ENCODE data around the gene GRIK4.

Gene GRIK4

DNA sequence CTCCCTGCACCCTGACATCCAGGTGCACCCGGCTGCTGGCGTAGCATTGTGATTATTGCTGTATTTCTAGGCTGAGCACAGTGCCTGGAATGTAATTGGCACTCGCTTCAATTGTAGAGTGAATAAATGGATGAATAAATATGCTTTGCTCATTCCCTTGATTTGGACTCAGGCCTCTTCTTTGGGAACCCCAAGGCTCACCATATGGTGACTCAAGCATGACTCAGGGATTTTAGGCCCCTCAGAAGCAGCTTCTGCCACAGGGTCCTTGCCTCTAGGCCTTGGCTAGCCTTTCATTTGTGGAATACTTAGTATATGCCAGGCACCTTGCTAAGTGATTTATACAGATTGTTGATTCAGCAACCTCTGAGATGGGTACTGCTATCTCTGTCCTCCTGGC, 78.9 kb downstream of the GRIK4 start:
- DNase-seq (ENCODE audit: extremely low read depth, low read depth) = no peak
- TF ChIP-seq, protein P1, sequence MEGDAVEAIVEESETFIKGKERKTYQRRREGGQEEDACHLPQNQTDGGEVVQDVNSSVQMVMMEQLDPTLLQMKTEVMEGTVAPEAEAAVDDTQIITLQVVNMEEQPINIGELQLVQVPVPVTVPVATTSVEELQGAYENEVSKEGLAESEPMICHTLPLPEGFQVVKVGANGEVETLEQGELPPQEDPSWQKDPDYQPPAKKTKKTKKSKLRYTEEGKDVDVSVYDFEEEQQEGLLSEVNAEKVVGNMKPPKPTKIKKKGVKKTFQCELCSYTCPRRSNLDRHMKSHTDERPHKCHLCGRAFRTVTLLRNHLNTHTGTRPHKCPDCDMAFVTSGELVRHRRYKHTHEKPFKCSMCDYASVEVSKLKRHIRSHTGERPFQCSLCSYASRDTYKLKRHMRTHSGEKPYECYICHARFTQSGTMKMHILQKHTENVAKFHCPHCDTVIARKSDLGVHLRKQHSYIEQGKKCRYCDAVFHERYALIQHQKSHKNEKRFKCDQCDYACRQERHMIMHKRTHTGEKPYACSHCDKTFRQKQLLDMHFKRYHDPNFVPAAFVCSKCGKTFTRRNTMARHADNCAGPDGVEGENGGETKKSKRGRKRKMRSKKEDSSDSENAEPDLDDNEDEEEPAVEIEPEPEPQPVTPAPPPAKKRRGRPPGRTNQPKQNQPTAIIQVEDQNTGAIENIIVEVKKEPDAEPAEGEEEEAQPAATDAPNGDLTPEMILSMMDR (IDR thresholded peaks at IDR 0.05; ENCODE audit: low read depth, low read length) = no peak

DNA sequence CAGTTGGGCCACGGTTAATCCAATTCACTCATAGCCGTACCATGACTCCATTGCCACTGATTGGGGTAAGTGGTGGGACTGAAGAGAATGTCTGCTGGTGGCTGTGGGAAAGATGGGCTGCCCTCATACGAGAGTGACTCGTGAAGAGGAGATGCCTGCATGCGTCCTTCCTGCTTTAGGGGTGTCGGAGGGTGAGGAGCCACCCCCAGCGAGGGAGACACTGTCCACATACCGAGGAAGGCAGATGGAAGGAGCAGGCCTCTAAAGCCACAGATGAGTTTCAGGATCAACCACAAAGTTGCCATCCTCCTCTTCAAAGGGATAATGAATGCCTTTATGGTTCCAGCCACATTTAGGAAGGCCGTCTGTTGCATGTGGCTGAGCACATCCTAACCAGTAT, 83.2 kb downstream of the GRIK4 start:
- TF ChIP-seq, protein P1 (IDR thresholded peaks at IDR 0.05; ENCODE audit: low read depth, low read length) = no peak
- DNase-seq (ENCODE audit: extremely low read depth, low read depth) = no peak

DNA sequence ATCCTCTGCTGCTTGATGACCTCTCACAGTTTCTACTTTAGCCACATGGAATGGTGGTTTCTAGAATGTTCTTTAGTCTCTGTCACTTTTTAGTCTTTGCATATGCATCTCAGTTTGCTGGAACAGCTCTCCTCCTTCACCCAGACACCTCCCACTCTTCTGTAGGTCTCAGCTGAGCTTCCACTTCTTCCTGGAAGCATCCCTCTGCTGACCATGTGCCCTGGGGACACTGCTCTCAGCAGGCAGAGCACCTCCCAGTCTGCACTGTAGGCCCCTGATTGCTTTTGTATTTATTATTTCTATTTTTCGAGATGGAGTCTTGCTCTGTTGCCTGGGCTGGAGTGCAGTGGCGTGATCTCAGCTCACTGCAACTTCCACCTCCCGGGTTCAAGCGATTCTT, 84.0 kb downstream of the GRIK4 start:
- no peak for DNase-seq (ENCODE audit: extremely low read depth, low read depth)
- TF ChIP-seq, protein P1 (IDR thresholded peaks at IDR 0.05; ENCODE audit: low read depth, low read length) = no peak

DNA sequence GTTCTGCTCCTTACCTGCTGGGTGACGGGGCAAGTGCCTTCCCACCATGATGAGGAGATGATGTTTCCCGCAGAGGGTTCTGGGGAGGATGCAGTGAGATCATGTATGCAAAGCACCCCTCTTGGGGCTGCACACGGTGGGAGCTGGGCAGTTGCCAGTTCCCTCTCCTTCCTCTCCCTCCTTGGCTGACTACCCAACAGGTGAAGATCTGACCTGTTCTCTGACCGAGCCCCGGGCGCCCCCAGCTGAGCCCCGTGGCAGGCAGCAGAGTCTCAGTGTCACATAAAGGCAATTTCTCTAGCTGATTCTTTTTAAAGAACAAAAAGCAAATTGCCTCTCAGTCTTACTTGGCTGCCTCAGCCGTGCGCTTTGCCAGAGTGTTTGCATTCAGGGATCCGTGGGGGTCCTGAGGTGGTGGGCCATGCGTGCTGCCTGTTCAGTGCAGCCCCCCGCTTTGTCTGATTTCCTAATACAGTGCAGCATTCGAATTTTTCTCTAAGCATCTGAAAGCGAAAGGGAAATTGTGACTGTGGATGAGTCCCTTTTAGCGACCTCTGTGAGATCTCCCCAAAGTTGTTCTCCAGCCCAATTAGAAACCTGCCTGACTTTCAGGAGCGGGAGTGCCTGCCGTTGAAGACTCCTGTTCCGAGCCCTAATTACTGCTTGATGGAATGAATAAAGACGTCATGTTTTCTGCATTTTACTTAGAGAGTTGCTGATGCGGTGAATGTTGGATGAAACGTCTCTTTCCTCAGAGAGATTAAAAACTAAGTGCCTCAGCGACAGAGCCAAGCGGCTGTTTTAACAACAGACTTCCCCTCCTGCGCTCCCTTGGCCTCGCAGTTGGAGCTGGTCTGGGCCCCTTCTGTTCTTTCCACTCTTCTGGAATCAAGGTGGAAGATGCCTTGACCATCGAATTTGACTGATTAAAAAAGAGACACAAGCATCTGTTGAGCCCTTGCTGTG, 86.0 kb downstream of the GRIK4 start:
- TF ChIP-seq, protein P1 (IDR thresholded peaks at IDR 0.05; ENCODE audit: low read depth, low read length) = no peak
- no peak for DNase-seq (ENCODE audit: extremely low read depth, low read depth)

DNA sequence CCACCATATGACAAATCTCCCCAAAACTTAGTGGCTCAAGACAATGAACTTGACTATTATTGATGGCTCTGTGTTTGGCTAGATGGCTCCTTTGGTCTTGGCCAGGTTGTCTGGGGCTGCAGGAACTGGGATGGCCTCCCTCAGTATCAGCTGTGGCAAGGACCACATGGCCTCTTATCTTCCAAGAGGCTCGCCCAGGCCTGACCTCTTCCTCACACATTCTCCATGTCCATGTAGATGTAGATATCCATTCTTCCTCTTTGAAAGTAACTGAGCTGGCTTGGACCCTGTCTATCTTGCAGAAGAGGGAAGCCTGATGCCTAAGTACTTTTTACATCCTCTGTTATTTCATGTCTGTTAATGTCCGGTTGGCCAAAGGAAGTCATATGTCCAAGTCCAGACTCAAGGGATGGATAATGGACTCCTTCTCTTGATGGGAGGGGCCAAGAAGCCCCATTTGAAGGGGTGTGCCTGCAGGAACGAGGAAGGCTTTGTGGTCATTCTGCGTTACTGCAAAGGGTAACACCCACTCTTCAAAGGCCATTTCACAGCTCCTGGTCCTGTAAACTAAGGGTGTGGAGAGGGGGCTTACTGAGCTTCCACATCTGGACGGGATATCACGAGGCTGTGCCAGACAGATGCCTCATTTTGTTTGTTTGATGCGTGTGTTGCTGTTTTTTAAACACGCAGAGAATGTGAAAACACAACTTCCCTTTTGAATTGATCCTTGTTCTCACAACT, 87.1 kb downstream of the GRIK4 start:
- TF ChIP-seq, protein P1 (IDR thresholded peaks at IDR 0.05; ENCODE audit: low read depth, low read length) = no peak
- no peak for DNase-seq (ENCODE audit: extremely low read depth, low read depth)

DNA sequence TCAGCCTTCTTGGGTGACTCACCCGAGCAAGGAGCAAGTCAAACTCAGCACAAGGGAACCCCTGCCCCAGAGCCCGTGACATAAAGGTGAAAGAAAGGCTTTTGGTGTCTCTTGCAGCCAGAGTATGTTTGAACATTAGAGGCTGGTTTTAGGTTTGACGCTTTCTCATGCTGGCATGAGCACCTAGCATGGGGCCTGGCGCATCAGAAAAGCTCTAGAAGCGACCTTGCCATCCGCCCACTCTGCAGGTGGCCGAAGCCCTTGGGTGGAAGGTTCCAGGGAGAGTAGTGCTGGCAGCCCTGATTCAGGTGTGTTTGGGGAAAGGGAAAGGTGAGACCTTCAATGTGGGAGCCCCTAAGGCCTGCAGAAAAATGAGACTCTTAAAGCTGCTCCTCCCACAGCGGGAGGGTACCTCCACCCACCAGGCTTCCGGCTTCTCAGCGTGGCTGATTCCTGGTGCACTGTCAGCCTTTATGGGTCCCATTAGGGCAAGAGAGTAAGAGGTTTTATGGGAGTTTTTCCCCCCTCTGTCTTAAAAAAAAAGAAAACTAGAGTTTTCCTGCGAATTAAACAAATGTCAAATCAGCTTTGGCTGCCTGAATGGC, 88.4 kb downstream of the GRIK4 start:
- no peak for DNase-seq (ENCODE audit: extremely low read depth, low read depth)
- TF ChIP-seq, protein P1 (IDR thresholded peaks at IDR 0.05; ENCODE audit: low read depth, low read length) = no peak
